ENCODE measurements around the gene MGLL.
A peak's percentile ranks its signal among the peaks of the same experiment; 100 is the strongest.

Gene MGLL

DNA sequence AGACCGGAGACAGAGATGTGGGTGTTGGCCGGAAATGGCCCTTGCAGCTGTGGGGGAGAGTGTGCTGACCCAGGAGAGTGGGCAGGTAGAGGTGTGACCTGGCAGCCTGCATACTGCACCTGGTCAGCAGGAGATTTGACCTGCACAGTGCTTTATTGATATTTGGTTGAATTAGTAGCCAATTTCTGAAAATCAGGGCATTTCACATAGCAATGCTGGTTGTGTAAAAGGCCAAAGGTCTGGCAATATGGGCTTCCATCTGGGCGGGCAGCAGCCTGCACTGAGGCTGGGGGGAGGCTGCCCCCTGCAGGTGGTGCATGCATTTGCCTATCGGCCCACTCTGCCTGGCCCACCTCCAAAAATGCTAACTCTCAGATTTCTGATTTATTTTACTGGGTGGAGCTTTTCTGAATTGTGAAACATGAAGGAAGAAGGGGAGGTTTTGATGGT is 9.4 kb upstream of the MGLL start:
- H3K36me3 ChIP-seq (ENCODE audit: control insufficient read depth, insufficient read depth, low read length), result no peaks in the 10 kb centered on the region
- H3K27me3 ChIP-seq (ENCODE audit: control insufficient read depth, insufficient read depth, low read length), result no peaks in the 10 kb centered on the region
- no peak overlapping the region for H3K4me3 ChIP-seq (ENCODE audit: low read length)
- H3K4me1 ChIP-seq (ENCODE audit: control insufficient read depth, insufficient read depth, low read length), result peaks cover 31% of the 10 kb centered on the region
- no peak overlapping the region for H3K9ac ChIP-seq (ENCODE audit: low read length)
- no peaks in the 10 kb centered on the region for H3K9me3 ChIP-seq (ENCODE audit: control insufficient read depth, low read length)

DNA sequence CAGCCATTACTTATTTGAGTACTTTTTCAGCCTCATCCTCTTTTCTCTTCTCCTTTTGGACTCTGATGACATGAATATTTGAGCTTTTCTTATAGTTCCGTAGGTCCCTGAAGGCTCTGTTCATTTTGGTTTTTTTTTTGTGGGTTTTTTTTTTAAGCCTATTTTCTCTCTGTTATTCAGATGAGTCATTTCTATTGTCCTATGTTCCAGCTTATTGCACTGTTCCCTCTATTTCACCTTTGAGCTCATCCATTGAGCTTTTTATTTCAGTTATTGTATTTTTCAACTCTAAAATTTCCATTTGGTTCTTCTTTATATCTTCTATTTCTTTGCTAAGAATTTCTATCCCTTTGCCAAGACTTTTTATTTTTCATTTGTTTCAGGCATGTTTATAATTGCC is 7.2 kb upstream of the MGLL start:
- Histone ChIP-seq H3K36me3 (ENCODE audit: control insufficient read depth, insufficient read depth, low read length) (no peaks in the 10 kb centered on the region), H3K4me1 (ENCODE audit: control insufficient read depth, insufficient read depth, low read length) (peaks cover 12% of the 10 kb centered on the region), H3K9me3 (ENCODE audit: control insufficient read depth, low read length) (no peaks in the 10 kb centered on the region), H3K4me3 (ENCODE audit: low read length) (no peak overlapping the region), H3K9ac (ENCODE audit: low read length) (no peak overlapping the region), H3K27me3 (ENCODE audit: control insufficient read depth, insufficient read depth, low read length) (no peaks in the 10 kb centered on the region)

DNA sequence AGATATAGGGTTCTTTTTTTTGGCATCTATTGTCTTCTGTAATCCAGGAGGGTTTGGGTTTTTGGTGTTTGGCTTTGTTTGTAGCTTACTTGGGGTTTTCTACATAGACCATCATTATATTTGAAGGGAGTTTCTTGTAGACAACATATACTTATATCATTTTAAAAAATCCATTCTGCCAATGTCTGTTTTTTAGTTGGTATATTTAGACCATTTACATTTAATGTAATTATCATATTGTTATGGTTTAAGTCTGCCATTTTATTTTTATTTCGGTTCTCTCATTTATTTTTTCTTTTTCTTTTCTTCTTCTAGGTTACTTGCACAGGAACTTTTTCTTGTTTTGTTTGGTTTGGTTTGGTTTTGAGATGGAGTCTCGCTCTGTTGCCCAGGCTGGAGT is 5.5 kb upstream of the MGLL start:
- H3K27me3 ChIP-seq (ENCODE audit: control insufficient read depth, insufficient read depth, low read length), result no peaks in the 10 kb centered on the region
- H3K9ac ChIP-seq (ENCODE audit: low read length), result no peak overlapping the region
- no peaks in the 10 kb centered on the region for H3K9me3 ChIP-seq (ENCODE audit: control insufficient read depth, low read length)
- H3K36me3 ChIP-seq (ENCODE audit: control insufficient read depth, insufficient read depth, low read length), result no peaks in the 10 kb centered on the region
- H3K4me3 ChIP-seq (ENCODE audit: low read length), result no peak overlapping the region
- H3K4me1 ChIP-seq (ENCODE audit: control insufficient read depth, insufficient read depth, low read length), result peaks cover 7% of the 10 kb centered on the region

DNA sequence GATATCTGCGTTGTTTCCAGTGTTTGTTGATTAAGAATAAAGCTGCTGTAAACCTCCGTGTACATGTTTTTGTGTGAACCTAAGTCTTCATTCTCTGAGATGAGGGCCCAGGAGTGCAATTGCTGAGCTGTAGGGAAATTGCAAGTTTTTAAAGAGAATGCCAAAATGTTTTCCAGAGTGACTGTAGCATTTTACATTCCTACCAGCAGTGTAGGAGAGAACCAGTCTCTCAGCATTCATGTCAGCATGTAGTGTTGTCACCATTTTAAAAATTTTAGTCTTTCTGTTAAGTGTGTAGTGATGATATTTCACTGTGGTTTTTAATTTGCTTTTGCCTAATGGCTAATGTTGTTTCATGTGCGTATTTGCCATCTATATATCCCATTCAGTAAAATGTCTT is 3.4 kb upstream of the MGLL start:
- Histone ChIP-seq H3K4me1 (ENCODE audit: control insufficient read depth, insufficient read depth, low read length) (peaks cover 11% of the 10 kb centered on the region), H3K4me3 (ENCODE audit: low read length) (no peak overlapping the region), H3K36me3 (ENCODE audit: control insufficient read depth, insufficient read depth, low read length) (no peaks in the 10 kb centered on the region), H3K9ac (ENCODE audit: low read length) (no peak overlapping the region), H3K27me3 (ENCODE audit: control insufficient read depth, insufficient read depth, low read length) (no peaks in the 10 kb centered on the region), H3K9me3 (ENCODE audit: control insufficient read depth, low read length) (no peaks in the 10 kb centered on the region)

DNA sequence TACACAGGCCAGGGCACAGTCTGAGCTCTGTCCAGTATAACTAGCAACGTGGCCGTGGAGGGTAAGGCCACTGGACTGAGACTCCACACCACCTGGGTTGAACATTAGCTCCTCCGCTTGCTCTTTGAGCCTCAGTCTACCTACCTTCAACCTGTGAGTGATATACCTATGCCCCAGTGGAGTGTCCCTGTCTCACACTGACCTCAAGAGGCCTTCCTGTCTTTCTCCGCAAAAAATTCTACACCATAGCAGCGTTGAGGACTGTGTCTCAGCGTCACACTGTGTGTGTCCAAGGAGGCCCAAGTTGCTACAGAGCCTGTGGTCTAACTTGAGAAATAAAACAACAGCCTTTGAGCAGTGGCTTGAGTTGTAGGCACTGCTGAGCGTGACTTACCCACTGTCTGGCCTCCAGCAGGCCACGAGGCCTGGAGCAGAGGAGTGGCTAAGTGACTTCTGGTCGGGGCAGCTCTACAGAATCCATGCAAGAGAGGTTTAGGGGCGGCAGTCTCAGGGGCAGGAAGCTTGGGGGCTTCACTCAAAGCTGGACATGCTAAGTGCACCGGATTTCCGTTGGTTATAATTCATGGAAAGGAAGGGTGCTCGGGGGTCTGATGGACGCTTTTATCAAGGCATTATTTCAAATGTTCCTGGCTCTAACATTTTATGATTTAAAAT is 2.0 kb upstream of the MGLL start:
- Histone ChIP-seq H3K9ac (ENCODE audit: low read length) (no peak overlapping the region), H3K4me3 (ENCODE audit: low read length) (no peak overlapping the region), H3K4me1 (ENCODE audit: control insufficient read depth, insufficient read depth, low read length) (peaks cover 26% of the 10 kb centered on the region), H3K9me3 (ENCODE audit: control insufficient read depth, low read length) (no peaks in the 10 kb centered on the region), H3K36me3 (ENCODE audit: control insufficient read depth, insufficient read depth, low read length) (no peaks in the 10 kb centered on the region), H3K27me3 (ENCODE audit: control insufficient read depth, insufficient read depth, low read length) (no peaks in the 10 kb centered on the region)

DNA sequence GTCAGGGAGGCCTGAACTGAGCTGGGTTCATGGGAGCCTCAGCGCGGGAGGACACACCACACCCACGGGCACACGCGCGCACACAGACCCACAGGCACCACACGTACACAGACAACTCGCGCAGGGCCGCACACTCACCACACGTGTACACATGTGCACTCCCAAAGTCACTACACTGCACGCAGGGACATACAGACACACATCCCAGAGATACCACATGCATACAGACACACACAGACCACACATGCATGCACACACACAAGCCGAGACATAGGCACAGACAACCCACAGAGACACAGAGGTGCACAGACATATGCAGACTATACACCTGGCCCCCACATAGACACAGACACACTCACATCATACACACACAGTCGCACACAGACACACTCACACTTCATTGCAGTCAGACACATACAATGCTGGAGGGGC is 1.1 kb upstream of the MGLL start:
- no peaks in the 10 kb centered on the region for H3K9me3 ChIP-seq (ENCODE audit: control insufficient read depth, low read length)
- peak overlapping the region; percentile 15 for H3K9ac ChIP-seq (ENCODE audit: low read length)
- no peaks in the 10 kb centered on the region for H3K36me3 ChIP-seq (ENCODE audit: control insufficient read depth, insufficient read depth, low read length)
- no peaks in the 10 kb centered on the region for H3K27me3 ChIP-seq (ENCODE audit: control insufficient read depth, insufficient read depth, low read length)
- H3K4me1 ChIP-seq (ENCODE audit: control insufficient read depth, insufficient read depth, low read length), result peaks cover 32% of the 10 kb centered on the region
- H3K4me3 ChIP-seq (ENCODE audit: low read length), result no peak overlapping the region

DNA sequence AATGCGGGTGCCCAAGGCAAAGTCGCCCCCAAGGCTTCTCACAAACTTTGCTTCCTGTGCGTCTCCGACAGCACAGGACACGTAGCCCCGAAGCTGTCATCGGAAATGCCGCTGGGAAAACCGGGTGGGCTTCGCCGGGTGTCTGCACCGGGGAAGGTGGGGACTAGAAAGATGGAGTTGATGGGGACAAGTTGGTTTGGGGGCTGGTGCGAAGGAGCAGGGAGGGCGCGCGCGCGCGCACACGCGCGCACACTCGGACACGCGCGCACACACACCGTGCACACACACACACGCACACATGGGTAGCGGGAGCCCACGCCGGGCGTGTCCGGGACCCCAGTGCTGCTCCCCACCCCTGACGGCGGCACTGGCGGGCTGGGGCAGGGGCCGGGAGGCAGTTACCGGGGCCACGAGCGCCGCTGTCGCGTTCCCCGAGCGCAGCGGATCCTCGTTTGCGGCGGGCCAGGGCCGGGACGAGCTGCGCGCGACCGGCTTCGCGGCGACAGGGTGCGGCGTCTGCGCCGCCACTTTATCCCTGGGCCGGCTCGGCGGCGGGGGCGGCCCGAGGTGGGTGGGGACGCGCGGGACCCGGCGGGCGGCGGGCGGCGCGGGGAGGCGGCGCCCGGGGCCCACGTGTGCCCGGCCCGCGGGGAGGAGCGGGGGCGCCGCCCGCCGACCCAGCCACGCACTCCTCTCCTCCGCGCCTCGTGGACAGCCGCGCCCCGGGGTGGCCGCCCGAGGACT is 539 bp upstream of the MGLL start:
- Histone ChIP-seq H3K4me3 (ENCODE audit: low read length) (peak overlapping the region; percentile 83), H3K4me1 (ENCODE audit: control insufficient read depth, insufficient read depth, low read length) (peaks cover 34% of the 10 kb centered on the region), H3K9me3 (ENCODE audit: control insufficient read depth, low read length) (no peaks in the 10 kb centered on the region), H3K27me3 (ENCODE audit: control insufficient read depth, insufficient read depth, low read length) (no peaks in the 10 kb centered on the region), H3K36me3 (ENCODE audit: control insufficient read depth, insufficient read depth, low read length) (no peaks in the 10 kb centered on the region), H3K9ac (ENCODE audit: low read length) (peak overlapping the region; percentile 93)

DNA sequence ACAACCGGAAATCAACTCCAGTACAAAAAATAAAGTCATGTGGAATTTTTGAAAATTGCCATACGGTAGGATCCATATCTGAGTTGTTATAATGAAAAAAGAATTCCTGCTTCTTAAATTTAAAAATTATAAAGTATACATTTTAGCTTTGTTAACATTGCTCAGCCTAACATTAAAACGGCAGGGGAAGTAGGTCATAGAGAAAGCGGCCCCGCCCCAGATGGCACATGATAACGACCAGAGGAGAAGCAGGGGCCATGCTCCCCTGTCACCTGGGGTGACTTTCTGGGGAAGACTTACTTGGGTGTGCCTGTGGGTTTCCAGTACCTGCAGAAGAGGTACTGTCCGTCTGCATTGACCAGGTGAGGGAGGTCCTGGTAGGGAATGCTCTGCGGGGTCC is 921 bp downstream of the MGLL start:
- no peaks in the 10 kb centered on the region for H3K36me3 ChIP-seq (ENCODE audit: control insufficient read depth, insufficient read depth, low read length)
- peaks cover 49% of the 10 kb centered on the region for H3K4me1 ChIP-seq (ENCODE audit: control insufficient read depth, insufficient read depth, low read length)
- H3K9me3 ChIP-seq (ENCODE audit: control insufficient read depth, low read length), result no peaks in the 10 kb centered on the region
- H3K27me3 ChIP-seq (ENCODE audit: control insufficient read depth, insufficient read depth, low read length), result no peaks in the 10 kb centered on the region
- H3K4me3 ChIP-seq (ENCODE audit: low read length), result peak overlapping the region; percentile 83
- peak overlapping the region; percentile 93 for H3K9ac ChIP-seq (ENCODE audit: low read length)

DNA sequence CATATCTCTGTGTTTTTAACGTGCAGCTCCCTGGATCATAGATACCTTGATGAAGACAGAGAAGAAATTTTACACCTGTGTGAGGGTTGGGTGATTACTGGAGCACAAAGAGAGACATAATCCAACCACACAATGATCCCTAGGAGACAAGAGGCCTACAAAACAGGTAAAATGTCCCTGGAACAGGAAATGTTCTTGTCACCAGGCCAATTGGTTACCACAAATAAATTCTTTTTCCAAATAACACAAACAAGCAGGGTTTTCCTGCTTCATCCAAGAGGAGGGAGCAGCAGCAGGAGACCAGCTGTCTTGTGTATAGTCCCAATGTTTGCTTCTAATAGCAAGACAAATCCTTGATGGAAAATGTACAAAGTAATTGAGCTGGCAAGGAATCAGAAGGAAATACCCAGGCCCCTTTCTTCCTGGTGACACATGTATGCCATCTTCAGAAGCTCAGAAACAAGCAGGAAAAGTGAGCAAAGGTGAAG is 1.4 kb downstream of the MGLL start:
- Histone ChIP-seq H3K4me3 (ENCODE audit: low read length) (peak overlapping the region; percentile 1), H3K4me1 (ENCODE audit: control insufficient read depth, insufficient read depth, low read length) (peaks cover 54% of the 10 kb centered on the region), H3K9ac (ENCODE audit: low read length) (peak overlapping the region; percentile 24), H3K36me3 (ENCODE audit: control insufficient read depth, insufficient read depth, low read length) (no peaks in the 10 kb centered on the region), H3K27me3 (ENCODE audit: control insufficient read depth, insufficient read depth, low read length) (no peaks in the 10 kb centered on the region), H3K9me3 (ENCODE audit: control insufficient read depth, low read length) (no peaks in the 10 kb centered on the region)

DNA sequence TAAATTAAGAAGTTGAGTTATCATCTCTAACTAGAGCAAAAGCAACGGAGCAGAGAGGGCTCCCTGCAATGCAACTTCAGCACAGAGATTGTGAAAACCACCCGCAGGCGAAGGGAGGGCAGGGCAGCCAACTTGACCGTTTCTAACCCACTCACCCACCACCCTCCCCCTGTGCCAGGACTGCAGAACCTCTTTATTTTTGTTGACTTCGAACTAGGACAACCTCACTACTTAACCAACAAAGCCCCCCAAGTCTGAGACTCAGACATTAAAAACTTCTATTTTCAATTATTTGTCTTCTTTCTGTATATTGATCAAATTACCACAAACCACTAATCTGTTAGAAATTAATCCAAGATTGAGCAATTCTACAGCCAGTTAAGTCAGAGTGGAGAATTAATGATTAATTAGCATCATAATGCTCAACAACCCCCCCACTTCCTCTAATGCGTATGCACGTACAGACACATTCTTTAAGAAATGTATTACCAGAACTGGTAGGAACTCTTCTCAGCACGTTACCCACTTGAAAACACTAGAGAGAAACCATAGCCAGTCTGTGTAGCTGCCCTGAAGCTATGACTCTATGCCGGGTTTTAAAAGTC is 2.0 kb downstream of the MGLL start:
- Histone ChIP-seq H3K4me3 (ENCODE audit: low read length) (peak overlapping the region; percentile 1), H3K4me1 (ENCODE audit: control insufficient read depth, insufficient read depth, low read length) (peaks cover 60% of the 10 kb centered on the region), H3K9ac (ENCODE audit: low read length) (peak overlapping the region; percentile 24), H3K36me3 (ENCODE audit: control insufficient read depth, insufficient read depth, low read length) (no peaks in the 10 kb centered on the region), H3K9me3 (ENCODE audit: control insufficient read depth, low read length) (no peaks in the 10 kb centered on the region), H3K27me3 (ENCODE audit: control insufficient read depth, insufficient read depth, low read length) (no peaks in the 10 kb centered on the region)

DNA sequence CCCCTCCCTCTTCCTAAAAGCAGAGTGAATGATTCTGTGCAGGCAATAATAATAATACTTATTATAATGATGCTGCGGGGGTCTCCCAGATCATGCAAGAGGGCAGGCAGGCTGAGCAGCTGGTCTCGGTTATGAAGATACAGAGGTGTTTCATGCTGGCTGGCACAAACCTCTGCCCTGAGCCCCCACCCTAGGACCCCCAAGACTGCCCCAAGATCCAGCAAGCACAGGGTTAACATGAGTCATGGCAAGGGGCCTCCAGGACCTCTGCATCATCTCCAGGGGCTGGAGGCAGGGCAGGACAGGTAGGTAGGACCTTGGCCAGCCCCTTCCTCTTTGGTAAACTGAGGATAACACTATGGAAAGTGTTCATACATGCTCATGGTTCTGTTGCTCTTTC is 2.7 kb downstream of the MGLL start:
- Histone ChIP-seq H3K4me3 (ENCODE audit: low read length) (no peak overlapping the region), H3K36me3 (ENCODE audit: control insufficient read depth, insufficient read depth, low read length) (no peaks in the 10 kb centered on the region), H3K4me1 (ENCODE audit: control insufficient read depth, insufficient read depth, low read length) (peaks cover 66% of the 10 kb centered on the region), H3K27me3 (ENCODE audit: control insufficient read depth, insufficient read depth, low read length) (no peaks in the 10 kb centered on the region), H3K9me3 (ENCODE audit: control insufficient read depth, low read length) (no peaks in the 10 kb centered on the region), H3K9ac (ENCODE audit: low read length) (peak overlapping the region; percentile 24)

DNA sequence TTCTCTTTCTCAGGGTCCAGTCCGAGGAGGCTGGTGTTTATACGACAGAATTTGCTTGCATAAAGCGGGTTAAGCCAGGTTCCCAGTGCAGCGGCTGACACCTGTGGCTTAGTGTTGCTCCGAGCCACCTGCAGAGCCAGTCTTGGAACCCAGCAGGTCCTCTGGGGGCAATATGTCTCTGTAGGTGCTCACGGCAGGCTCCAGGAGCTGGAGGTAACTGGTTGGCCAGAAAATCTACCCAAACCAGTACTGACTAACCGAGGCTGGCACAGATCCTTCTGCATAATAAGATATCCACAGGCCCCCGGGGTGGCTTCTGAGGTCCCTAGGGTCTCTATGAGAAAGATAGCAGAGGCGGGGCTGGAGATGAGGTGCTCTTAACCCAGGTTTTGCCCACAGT is 3.2 kb downstream of the MGLL start:
- peak overlapping the region; percentile 6 for H3K9ac ChIP-seq (ENCODE audit: low read length)

More for the DNA sequence above, 3.2 kb downstream of the MGLL start:
- no peaks in the 10 kb centered on the region for H3K36me3 ChIP-seq (ENCODE audit: control insufficient read depth, insufficient read depth, low read length)
- peaks cover 66% of the 10 kb centered on the region for H3K4me1 ChIP-seq (ENCODE audit: control insufficient read depth, insufficient read depth, low read length)
- no peak overlapping the region for H3K4me3 ChIP-seq (ENCODE audit: low read length)
- H3K9me3 ChIP-seq (ENCODE audit: control insufficient read depth, low read length), result no peaks in the 10 kb centered on the region
- H3K27me3 ChIP-seq (ENCODE audit: control insufficient read depth, insufficient read depth, low read length), result no peaks in the 10 kb centered on the region
